Keratinocyte (primary cell): ENCODE data around the gene EDC4. TPM values are rescaled to one million over a fixed set of nuclear protein-coding genes. Genes with fewer than 3 reads are reported as not detected.

Source experiments
- DNase-seq: peaks from one replicate; pipeline ENCODE4 v3.0.0-alpha.2; 2011; ENCODE audit warnings: low read depth, missing footprints, low spot score
- FAIRE-seq: peaks from 2 replicates; lab custom pipeline; 2011; peaks lifted over from hg19 to GRCh38; lab: Jason Lieb, UNC
- H2AFZ ChIP-seq: 2 replicates; pipeline ENCODE4 v1.6.0; 2012; ENCODE audit warnings: low read length, control low read depth, inconsistent platforms; ENCODE audit not compliant: control insufficient read depth
- H3K27ac ChIP-seq: 2 replicates; pipeline ENCODE4 v1.5.1; 2011; ENCODE audit warnings: low read length; ENCODE audit not compliant: control insufficient read depth, insufficient read depth
- H3K27me3 ChIP-seq: 3 replicates; pipeline ENCODE4 v1.6.0; 2011; ENCODE audit warnings: low read length; ENCODE audit not compliant: control insufficient read depth, insufficient read depth; ENCODE audit errors: extremely low read depth
- H3K36me3 ChIP-seq, 2 experiments: 2 replicates in 1 of 2; 3 replicates in 1 of 2; pipeline ENCODE4 v1.5.1; 2011; ENCODE audit warnings: low read length in 2 of 2, mild to moderate bottlenecking in 1 of 2; ENCODE audit not compliant: control insufficient read depth in 2 of 2, insufficient read depth in 2 of 2; ENCODE audit errors: extremely low read depth in 1 of 2
- H3K4me1 ChIP-seq: 3 replicates; pipeline ENCODE4 v1.5.1; 2011; ENCODE audit warnings: low read length; ENCODE audit not compliant: control insufficient read depth, insufficient read depth; ENCODE audit errors: extremely low read depth
- H3K4me2 ChIP-seq: 3 replicates; pipeline ENCODE4 v1.6.0; 2011; ENCODE audit warnings: low read depth, low read length; ENCODE audit not compliant: control insufficient read depth, insufficient read depth; ENCODE audit errors: extremely low read depth
- H3K4me3 ChIP-seq, 3 experiments: fragments of 200-600 bp in 1 of 3; sonication (generic) in 1 of 3; 2 replicates in 2 of 3; 3 replicates in 1 of 3; pipeline ENCODE4 v1.5.1; 2011 to 2016; ENCODE audit warnings: low read length in 3 of 3, mild to moderate bottlenecking in 3 of 3, control low read depth in 2 of 3, inconsistent platforms in 1 of 3, low read depth in 1 of 3, mixed read lengths in 1 of 3, mixed run types in 1 of 3, moderate library complexity in 1 of 3; ENCODE audit not compliant: control insufficient read depth in 2 of 3, insufficient read depth in 2 of 3; ENCODE audit errors: extremely low read depth in 1 of 3
- H3K79me2 ChIP-seq: 2 replicates; pipeline ENCODE4 v1.6.0; 2012; ENCODE audit warnings: low read length; ENCODE audit not compliant: control insufficient read depth, insufficient read depth
- H3K9ac ChIP-seq: 3 replicates; pipeline ENCODE4 v1.6.0; 2011; ENCODE audit warnings: low read length; ENCODE audit not compliant: control insufficient read depth, insufficient read depth; ENCODE audit errors: extremely low read depth
- H3K9me1 ChIP-seq: 3 replicates; pipeline ENCODE4 v1.6.0; 2011; ENCODE audit warnings: low read length; ENCODE audit not compliant: control insufficient read depth, insufficient read depth; ENCODE audit errors: extremely low read depth
- H3K9me3 ChIP-seq: 2 replicates; pipeline ENCODE4 v1.5.1; 2012; ENCODE audit warnings: low read depth, low read length; ENCODE audit not compliant: control insufficient read depth
- H4K20me1 ChIP-seq: 3 replicates; pipeline ENCODE4 v1.6.0; 2011; ENCODE audit warnings: low read length; ENCODE audit not compliant: control insufficient read depth, insufficient read depth; ENCODE audit errors: extremely low read depth
- EZH2 ChIP-seq: IDR thresholded peaks from one replicate; pipeline ENCODE4 v1.6.1; 2012; ENCODE audit warnings: inconsistent platforms, mild to moderate bottlenecking, low read length, moderate library complexity
- dilution Hi-C: fragments of 300-500 bp; cut with MboI; formaldehyde crosslinking; loops from one replicate; pipeline ENCODE4 v1.7.0; 2020; ENCODE audit warnings: low sequenced_read_pairs; ENCODE audit not compliant: extremely low pct_ligation_motif_present
- polyA plus RNA-seq, 5 experiments: library from polyadenylated mRNA; depleted of rRNA in 3 of 5; stranded (reverse) in 3 of 5; stranded (forward) in 1 of 5; unstranded in 1 of 5; fragments of >200 nt; gene quantifications; 1 replicate in 1 of 5; 2 replicates in 3 of 5; 3 replicates in 1 of 5; pipeline versions ENCODE4 v1.2.1 to v1.2.3, GENCODE V29; 2011 to 2012; ENCODE audit warnings: missing spikeins in 2 of 5, low read depth in 1 of 5, low replicate concordance in 1 of 5
- TF ChIP-seq, protein P1 (sequence below), 3 experiments: IDR thresholded peaks in 1 of 3; conservative IDR thresholded peaks in 1 of 3; optimal IDR thresholded peaks in 1 of 3; 2 replicates in 2 of 3; 3 replicates in 1 of 3; pipeline versions ENCODE3 to v1.5.1; 2011; ENCODE audit warnings: low read length in 3 of 3, mild to moderate bottlenecking in 3 of 3, moderate library complexity in 2 of 3, control low read depth in 1 of 3, inconsistent platforms in 1 of 3; ENCODE audit not compliant: insufficient read depth in 2 of 3; ENCODE audit errors: extremely low read depth in 1 of 3

EDC4 gene
- polyA plus RNA-seq, 1 donor (not counting 4 experiments of a cell fraction or from before 2014, with no cell fraction given): 16.7 TPM

DNA sequence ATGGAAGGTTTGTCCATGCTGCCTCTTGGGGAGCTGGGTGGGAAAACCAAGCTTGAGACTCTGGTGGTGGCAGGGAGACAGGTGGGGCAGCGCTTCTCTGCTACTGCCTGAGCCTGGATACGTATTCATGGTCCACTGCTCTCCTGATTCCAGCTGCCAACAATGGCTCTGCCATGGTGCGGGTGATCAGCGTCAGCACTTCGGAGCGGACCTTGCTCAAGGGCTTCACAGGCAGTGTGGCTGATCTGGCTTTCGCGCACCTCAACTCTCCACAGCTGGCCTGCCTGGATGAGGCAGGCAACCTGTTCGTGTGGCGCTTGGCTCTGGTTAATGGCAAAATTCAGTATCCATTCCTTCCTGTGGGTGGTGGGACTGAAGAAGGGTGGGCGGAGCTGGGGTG, 4.2 kb downstream of the EDC4 start:
- Histone ChIP-seq H3K9ac (no peak overlapping the region), H4K20me1 (peaks cover 2% of the 10 kb centered on the region), H3K9me1 (no peaks in the 10 kb centered on the region), H2AFZ (no peak overlapping the region), H3K36me3 (peaks cover 49 to 55% of the 10 kb centered on the region in 2 experiments), H3K79me2 (peaks cover 28% of the 10 kb centered on the region), H3K4me1 (peaks cover 16% of the 10 kb centered on the region), H3K9me3 (no peaks in the 10 kb centered on the region), H3K4me2 (no peak overlapping the region), H3K4me3 (no peak overlapping the region), H3K27me3 (no peaks in the 10 kb centered on the region), H3K27ac (no peak overlapping the region)
- FAIRE-seq (no peak), DNase-seq (no peak)
- TF ChIP-seq, protein P1, sequence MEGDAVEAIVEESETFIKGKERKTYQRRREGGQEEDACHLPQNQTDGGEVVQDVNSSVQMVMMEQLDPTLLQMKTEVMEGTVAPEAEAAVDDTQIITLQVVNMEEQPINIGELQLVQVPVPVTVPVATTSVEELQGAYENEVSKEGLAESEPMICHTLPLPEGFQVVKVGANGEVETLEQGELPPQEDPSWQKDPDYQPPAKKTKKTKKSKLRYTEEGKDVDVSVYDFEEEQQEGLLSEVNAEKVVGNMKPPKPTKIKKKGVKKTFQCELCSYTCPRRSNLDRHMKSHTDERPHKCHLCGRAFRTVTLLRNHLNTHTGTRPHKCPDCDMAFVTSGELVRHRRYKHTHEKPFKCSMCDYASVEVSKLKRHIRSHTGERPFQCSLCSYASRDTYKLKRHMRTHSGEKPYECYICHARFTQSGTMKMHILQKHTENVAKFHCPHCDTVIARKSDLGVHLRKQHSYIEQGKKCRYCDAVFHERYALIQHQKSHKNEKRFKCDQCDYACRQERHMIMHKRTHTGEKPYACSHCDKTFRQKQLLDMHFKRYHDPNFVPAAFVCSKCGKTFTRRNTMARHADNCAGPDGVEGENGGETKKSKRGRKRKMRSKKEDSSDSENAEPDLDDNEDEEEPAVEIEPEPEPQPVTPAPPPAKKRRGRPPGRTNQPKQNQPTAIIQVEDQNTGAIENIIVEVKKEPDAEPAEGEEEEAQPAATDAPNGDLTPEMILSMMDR (optimal IDR thresholded peaks at IDR 0.05 in 1 of 3, IDR thresholded peaks at IDR 0.05 in 1 of 3, conservative IDR thresholded peaks at IDR 0.05 in 1 of 3; ENCODE audit: extremely low read depth in 1 of 3, insufficient read depth in 2 of 3, low read length in 3 of 3): no peak
- no peak for TF ChIP-seq EZH2
- dilution Hi-C loops: no loop called here

DNA sequence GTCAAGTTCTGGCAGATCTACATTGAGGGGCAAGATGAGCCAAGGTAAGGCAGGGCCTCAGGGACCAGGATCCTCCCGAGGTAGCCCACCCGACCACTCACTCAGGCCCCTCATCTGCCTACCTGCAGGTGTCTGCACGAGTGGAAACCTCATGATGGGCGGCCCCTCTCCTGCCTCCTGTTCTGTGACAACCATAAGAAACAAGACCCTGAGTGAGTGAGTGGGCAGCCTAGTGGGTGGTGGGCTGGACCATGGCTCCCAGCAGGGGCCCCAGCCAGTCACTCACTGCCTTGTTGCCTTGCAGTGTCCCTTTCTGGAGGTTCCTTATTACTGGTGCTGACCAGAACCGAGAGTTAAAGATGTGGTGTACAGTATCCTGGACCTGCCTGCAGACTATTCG, 5.4 kb downstream of the EDC4 start:
- Histone ChIP-seq H3K4me2 (no peak overlapping the region), H3K27ac (no peak overlapping the region), H3K4me1 (peaks cover 12% of the 10 kb centered on the region), H2AFZ (no peak overlapping the region), H3K79me2 (peaks cover 27% of the 10 kb centered on the region), H3K27me3 (no peaks in the 10 kb centered on the region), H3K9me1 (no peaks in the 10 kb centered on the region), H3K4me3 (no peak overlapping the region), H3K9ac (no peak overlapping the region), H4K20me1 (peaks cover 1% of the 10 kb centered on the region), H3K9me3 (no peaks in the 10 kb centered on the region), H3K36me3 (peaks cover 57 to 58% of the 10 kb centered on the region in 2 experiments)
- dilution Hi-C loops: no loop called here
- DNase-seq (no peak), FAIRE-seq (no peak)
- TF ChIP-seq, protein P1 (optimal IDR thresholded peaks at IDR 0.05 in 1 of 3, IDR thresholded peaks at IDR 0.05 in 1 of 3, conservative IDR thresholded peaks at IDR 0.05 in 1 of 3; ENCODE audit: extremely low read depth in 1 of 3, insufficient read depth in 2 of 3, low read length in 3 of 3): no peak
- no peak for TF ChIP-seq EZH2
